IMR-90 (cell line): ENCODE results near the gene ACSBG1. TPM values are rescaled to one million over a fixed set of nuclear protein-coding genes. Genes with fewer than 3 reads are reported as not detected.

ENCODE experiments used
- ATAC-seq: fragments of 200-7000 bp; cut with Tn5 transposase; 2 replicates; pipeline ENCODE4 v1.9.1; 2020; ENCODE audit warnings: low read depth, mild to moderate bottlenecking, moderate library complexity
- BruUV-seq: library from RNA; stranded (reverse); fragments of 400-500 nt; replicated peaks from 2 replicates; lab custom pipeline; 2021; lab: Mats Ljungman, UMichigan
- CTCF ChIA-PET: fragments of 300-600 bp; formaldehyde crosslinking; extraction: SDS; loops from one replicate; lab custom pipeline; 2021; ENCODE audit warnings: antibody characterized with exemption; lab: Yijun Ruan, JAX
- POLR2A ChIA-PET: fragments of 300-600 bp; sonication (Branson Sonifier 250); formaldehyde crosslinking; loops from one replicate; lab custom pipeline; 2022; ENCODE audit warnings: antibody characterized with exemption; ENCODE audit not compliant: unreplicated experiment; lab: Charles Lee
- DNase-seq: peaks from one replicate; pipeline ENCODE4 v3.0.0; 2013
- H2AFZ ChIP-seq: replicated peaks from 2 replicates; pipeline ENCODE3; 2013; ENCODE audit warnings: low read length, mild to moderate bottlenecking; ENCODE audit not compliant: poor library complexity
- H2AK5ac ChIP-seq: 2 replicates; pipeline ENCODE4 v1.6.1; 2013; ENCODE audit warnings: low read depth, low read length, inconsistent platforms
- H2AK9ac ChIP-seq: replicated peaks from 2 replicates; pipeline ENCODE3; 2013; ENCODE audit warnings: mild to moderate bottlenecking, low read depth, low read length, moderate library complexity; ENCODE audit not compliant: poor library complexity
- H2BK120ac ChIP-seq: 2 replicates; pipeline ENCODE4 v1.6.1; 2013; ENCODE audit warnings: low read depth, low read length, inconsistent platforms
- H2BK15ac ChIP-seq: 3 replicates; pipeline ENCODE4 v1.6.1; 2013; ENCODE audit warnings: low read depth, low read length, inconsistent platforms
- H2BK20ac ChIP-seq: 2 replicates; pipeline ENCODE4 v1.6.1; 2013; ENCODE audit warnings: low read depth, mild to moderate bottlenecking, inconsistent platforms, low read length, moderate library complexity
- H2BK5ac ChIP-seq: 2 replicates; pipeline ENCODE4 v1.6.1; 2013; ENCODE audit warnings: mild to moderate bottlenecking, low read depth, low read length, inconsistent platforms; ENCODE audit not compliant: poor library complexity, severe bottlenecking
- H3K14ac ChIP-seq: replicated peaks from 2 replicates; pipeline ENCODE4 v1.6.1; 2013; ENCODE audit warnings: low read depth, low read length, inconsistent platforms
- H3K18ac ChIP-seq: 2 replicates; pipeline ENCODE4 v1.6.1; 2013; ENCODE audit warnings: low read depth, low read length, control low read depth
- H3K23ac ChIP-seq: 2 replicates; pipeline ENCODE4 v1.6.1; 2013; ENCODE audit warnings: low read depth, low read length, inconsistent platforms
- H3K27ac ChIP-seq: 2 replicates; pipeline ENCODE4 v1.5.1; 2013; ENCODE audit warnings: mild to moderate bottlenecking, control low read depth, low read length; ENCODE audit not compliant: insufficient read depth
- H3K27me3 ChIP-seq: 2 replicates; pipeline ENCODE4 v1.6.1; 2013; ENCODE audit warnings: low read length; ENCODE audit not compliant: control insufficient read depth, insufficient read depth
- H3K36me3 ChIP-seq: 2 replicates; pipeline ENCODE4 v1.6.1; 2013; ENCODE audit warnings: low read length, mixed read lengths; ENCODE audit not compliant: control insufficient read depth, insufficient read depth
- H3K4ac ChIP-seq: 2 replicates; pipeline ENCODE4 v1.6.1; 2013; ENCODE audit warnings: low read depth, low read length, inconsistent platforms
- H3K4me1 ChIP-seq: 2 replicates; pipeline ENCODE4 v1.6.1; 2013; ENCODE audit warnings: low read length, mixed read lengths; ENCODE audit not compliant: control insufficient read depth, insufficient read depth
- H3K4me2 ChIP-seq: 2 replicates; pipeline ENCODE4 v1.6.1; 2013; ENCODE audit warnings: low read depth, mild to moderate bottlenecking, control low read depth, low read length, moderate library complexity
- H3K4me3 ChIP-seq: 2 replicates; pipeline ENCODE4 v1.5.1; 2013; ENCODE audit warnings: low read depth, mild to moderate bottlenecking, control low read depth, low read length, moderate library complexity; ENCODE audit not compliant: insufficient read depth
- H3K56ac ChIP-seq: 2 replicates; pipeline ENCODE4 v1.6.1; 2013; ENCODE audit warnings: low read length, inconsistent platforms; ENCODE audit not compliant: insufficient read depth; ENCODE audit errors: extremely low read depth
- H3K79me1 ChIP-seq, 2 experiments: 2 replicates each; pipeline ENCODE4 v1.6.1; 2013; ENCODE audit warnings: low read length in 2 of 2, inconsistent platforms in 1 of 2, low read depth in 1 of 2
- H3K9ac ChIP-seq: 2 replicates; pipeline ENCODE4 v1.6.1; 2013; ENCODE audit warnings: low read depth, low read length, control low read depth
- H3K9me1 ChIP-seq: 2 replicates; pipeline ENCODE4 v1.6.1; 2013; ENCODE audit warnings: low read length, inconsistent platforms; ENCODE audit not compliant: insufficient read depth
- H3K9me3 ChIP-seq: 2 replicates; pipeline ENCODE4 v1.6.1; 2013; ENCODE audit warnings: low read length; ENCODE audit not compliant: control insufficient read depth, insufficient read depth
- H4K20me1 ChIP-seq: 2 replicates; pipeline ENCODE4 v1.6.1; 2013; ENCODE audit warnings: low read length, inconsistent platforms; ENCODE audit not compliant: insufficient read depth
- H4K5ac ChIP-seq: 2 replicates; pipeline ENCODE4 v1.6.1; 2013; ENCODE audit warnings: mild to moderate bottlenecking, low read depth, low read length, control low read depth
- H4K8ac ChIP-seq, 2 experiments: 2 replicates each; pipeline ENCODE4 v1.6.1; 2013; ENCODE audit warnings: low read depth in 2 of 2, low read length in 2 of 2, control low read depth in 1 of 2, inconsistent platforms in 1 of 2
- H4K91ac ChIP-seq: 2 replicates; pipeline ENCODE4 v1.6.1; 2013; ENCODE audit warnings: low read depth, low read length, inconsistent platforms; ENCODE audit not compliant: insufficient read depth
- FOS ChIP-seq: fragments of 150-350 bp; IDR thresholded peaks from 2 replicates; pipeline ENCODE4 v1.6.1; 2016; ENCODE audit warnings: low read depth, low read length
- MAFK ChIP-seq: IDR thresholded peaks from 2 replicates; pipeline ENCODE4 v1.6.1; 2012; ENCODE audit warnings: low read depth, low read length, improper control_type of control experiment
- MAZ ChIP-seq: IDR thresholded peaks from 2 replicates; pipeline ENCODE4 v1.6.1; 2012; ENCODE audit warnings: low read depth, mild to moderate bottlenecking, low read length, improper control_type of control experiment, moderate library complexity, borderline replicate concordance
- MXI1 ChIP-seq: IDR thresholded peaks from 2 replicates; pipeline ENCODE4 v1.6.1; 2012; ENCODE audit warnings: low read depth, mild to moderate bottlenecking, low read length, moderate library complexity, borderline replicate concordance
- WGBS, 2 experiments: methylation state at CpG; one replicate each; pipeline versions ENCODE4 v1.1.5 to v1.1.7; 2013; ENCODE audit warnings: missing lambda C conversion rate in 2 of 2; ENCODE audit not compliant: insufficient read length in 1 of 2; ENCODE audit errors: extremely low coverage in 2 of 2; 5-methylcytosine and 5-hydroxymethylcytosine counted together
- dilution Hi-C: fragments of 300-500 bp; cut with HindIII; formaldehyde crosslinking; loops from one replicate; pipeline ENCODE4 v1.14.3; 2018; ENCODE audit warnings: low sequenced_read_pairs; ENCODE audit not compliant: unreplicated experiment
- in situ Hi-C: fragments of 300-500 bp; cut with MboI; formaldehyde crosslinking; loops from 3 replicates; pipeline ENCODE4 v1.14.3; 2019; ENCODE audit warnings: low sequenced_read_pairs, inconsistent platforms, mixed read lengths
- intact Hi-C: fragments of 100-400 bp; cut with micrococcal nuclease; formaldehyde crosslinking; loops from 2 replicates; pipeline ENCODE4 v1.10.0; 2022
- polyA plus RNA-seq, 3 experiments: library from polyadenylated mRNA; depleted of rRNA; stranded (reverse); fragments of >200 nt; gene quantifications; 2 replicates each; pipeline ENCODE4 v1.2.3, GENCODE V29; 2012; ENCODE audit warnings: low replicate concordance in 1 of 3
- total RNA-seq: library from RNA; depleted of rRNA; stranded (reverse); fragments of >200 nt; gene quantifications from 2 replicates; pipeline ENCODE4 v1.2.3, GENCODE V29; 2012

The ACSBG1 gene
- total and polyA plus RNA-seq, 2 of the 4 experiments (the other 2 are of a cell fraction), result 0.02 TPM; not detected in 1

GRCh38 chr15:78174401-78174800, 60.0 kb downstream of the ACSBG1 start:
- no TSS peak for BruUV-seq
- Histone ChIP-seq H3K4me3 (no peak overlapping the region), H3K27me3 (peaks cover 6% of the 10 kb centered on the region), H2AK5ac (no peak overlapping the region), H3K56ac (no peak overlapping the region), H3K14ac (no peak overlapping the region), H4K20me1 (no peaks in the 10 kb centered on the region), H3K79me1 (no peaks in the 10 kb centered on the region), H3K4me1 (no peaks in the 10 kb centered on the region), H2BK20ac (no peak overlapping the region), H3K9ac (no peak overlapping the region), H2AFZ (no peak overlapping the region), H3K4me2 (no peak overlapping the region), H3K36me3 (peaks cover 16% of the 10 kb centered on the region), H4K8ac (no peak overlapping the region), H4K91ac (no peak overlapping the region), H3K4ac (no peak overlapping the region), H3K23ac (no peak overlapping the region), H4K5ac (no peak overlapping the region), H2BK15ac (no peak overlapping the region), H2BK120ac (no peak overlapping the region), H3K18ac (no peak overlapping the region), H3K9me3 (no peaks in the 10 kb centered on the region; the same call in 1 of the 2 replicates), H2AK9ac (no peak overlapping the region), H2BK5ac (no peak overlapping the region), H3K9me1 (no peaks in the 10 kb centered on the region; the same call in 1 of the 2 replicates), H3K27ac (no peak overlapping the region)
- no peak for ATAC-seq
- intact Hi-C loops (no loop called here), in situ Hi-C loops (no loop called here), dilution Hi-C loops (no loop called here)
- POLR2A ChIA-PET, result no interaction called here
- DNase-seq, result no peak
- TF ChIP-seq MXI1, result no peak
- no peak for TF ChIP-seq MAFK
- TF ChIP-seq MAZ, result no peak
- TF ChIP-seq FOS, result no peak
- 86% methylated on average over 8 of the region's 9 CpGs; no CpG with 5 or more reads in 1 of the 2 experiments for WGBS, 2 experiments
- CTCF ChIA-PET, result no interaction called here
